Activated CD4-positive, alpha-beta T cell treated with anti-CD3 and anti-CD28 coated beads for 36 hours (primary cell): ENCODE results near the gene MTUS2. TPM values are rescaled to one million over a fixed set of nuclear protein-coding genes. Genes with fewer than 3 reads are reported as not detected.
"Not testable (repeated sequence)": the region's sequence is repeated elsewhere in the genome, so short reads cannot be mapped to it uniquely, and the experiment has no call there.

ENCODE experiments used
- ATAC-seq: fragments of 200-7000 bp; cut with Tn5 transposase; one replicate; pipeline ENCODE4 v1.10.0; 2021; ENCODE audit warnings: mild to moderate bottlenecking, moderate library complexity
- CTCF ChIA-PET: fragments of 350-600 bp; sonication (Branson Sonifier 250); formaldehyde crosslinking; loops from one replicate; lab custom pipeline; 2021; ENCODE audit warnings: antibody characterized with exemption; lab: Charles Lee
- POLR2A ChIA-PET: fragments of 350-600 bp; sonication (Branson Sonifier 250); formaldehyde crosslinking; loops from one replicate; lab custom pipeline; 2021; ENCODE audit warnings: antibody characterized with exemption, inconsistent platforms; lab: Charles Lee
- DNase-seq: peaks from one replicate; pipeline ENCODE4 v3.0.0-alpha.2; 2020
- H3K27ac Mint-ChIP-seq: one replicate; pipeline ENCODE4 v1.8.0; 2021; ENCODE audit warnings: mixed read lengths
- H3K27me3 Mint-ChIP-seq: one replicate; pipeline ENCODE4 v1.8.0; 2021; ENCODE audit warnings: mixed read lengths
- H3K36me3 Mint-ChIP-seq: one replicate; pipeline ENCODE4 v1.8.0; 2021; ENCODE audit warnings: low read depth, mixed read lengths
- H3K4me1 Mint-ChIP-seq: one replicate; pipeline ENCODE4 v1.8.0; 2021; ENCODE audit warnings: mixed read lengths
- H3K4me3 Mint-ChIP-seq: one replicate; pipeline ENCODE4 v1.8.0; 2021; ENCODE audit warnings: mild to moderate bottlenecking, moderate library complexity, mixed read lengths
- H3K9me3 Mint-ChIP-seq: one replicate; pipeline ENCODE4 v1.8.0; 2021; ENCODE audit warnings: low read depth, mixed read lengths
- intact Hi-C, 2 experiments: fragments of 100-400 bp; cut with DNase I in 1 of 2; cut with micrococcal nuclease in 1 of 2; formaldehyde crosslinking; loops; one replicate each; pipeline versions ENCODE4 v1.14.2 to v1.15.1; 2022 to 2024; cut with DNase I, micrococcal nuclease
- total RNA-seq, 2 experiments: library from RNA; stranded (reverse); gene quantifications; one replicate each; pipeline ENCODE4 v1.2.3, GENCODE V29; 2021

Gene MTUS2
- total RNA-seq, 2 experiments from 2014 or later, result 0.05 TPM; not detected in 1

- DNase-seq, result no peak
- Mint-ChIP-seq H3K4me1 (no peaks in the 10 kb centered on the region), H3K27me3 (peaks cover 3% of the 10 kb centered on the region), H3K27ac (no peak overlapping the region), H3K9me3 (no peaks in the 10 kb centered on the region), H3K4me3 (no peak overlapping the region), H3K36me3 (no peaks in the 10 kb centered on the region)
- intact Hi-C loops, result no loop called here
- CTCF ChIA-PET, result no interaction called here
- no peak for ATAC-seq
- POLR2A ChIA-PET, result no interaction called here
Observed at GRCh38 chr13:29171244-29171643, 351.1 kb downstream of the MTUS2 start.

DNA sequence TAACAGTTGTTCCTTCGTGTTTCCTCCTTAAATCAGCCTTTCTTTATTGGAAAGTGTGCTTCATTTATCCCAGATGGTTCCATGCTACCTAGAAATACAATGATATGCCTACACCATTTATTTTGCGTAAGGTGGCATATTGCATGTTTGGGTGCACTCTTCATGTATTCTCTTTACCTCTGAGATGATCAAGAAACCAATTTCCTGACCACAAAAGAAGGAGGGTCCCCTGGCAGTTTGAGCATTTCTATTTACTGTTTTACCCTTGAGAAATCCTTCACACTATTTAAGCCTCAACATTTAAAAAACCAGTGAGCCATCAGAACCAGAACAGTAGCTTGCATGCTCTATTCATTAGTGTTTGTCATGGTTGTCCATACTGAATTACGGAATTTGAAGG lies 354.0 kb downstream of the MTUS2 start:
- intact Hi-C loops, result no loop called here
- H3K36me3 Mint-ChIP-seq, result no peaks in the 10 kb centered on the region
- H3K9me3 Mint-ChIP-seq, result no peaks in the 10 kb centered on the region
- CTCF ChIA-PET, result no interaction called here
- H3K27me3 Mint-ChIP-seq, result peaks cover 4% of the 10 kb centered on the region
- H3K27ac Mint-ChIP-seq, result no peak overlapping the region
- no peak overlapping the region for H3K4me3 Mint-ChIP-seq
- ATAC-seq (no peak), DNase-seq (no peak)
- no peaks in the 10 kb centered on the region for H3K4me1 Mint-ChIP-seq
- POLR2A ChIA-PET, result no interaction called here

DNA sequence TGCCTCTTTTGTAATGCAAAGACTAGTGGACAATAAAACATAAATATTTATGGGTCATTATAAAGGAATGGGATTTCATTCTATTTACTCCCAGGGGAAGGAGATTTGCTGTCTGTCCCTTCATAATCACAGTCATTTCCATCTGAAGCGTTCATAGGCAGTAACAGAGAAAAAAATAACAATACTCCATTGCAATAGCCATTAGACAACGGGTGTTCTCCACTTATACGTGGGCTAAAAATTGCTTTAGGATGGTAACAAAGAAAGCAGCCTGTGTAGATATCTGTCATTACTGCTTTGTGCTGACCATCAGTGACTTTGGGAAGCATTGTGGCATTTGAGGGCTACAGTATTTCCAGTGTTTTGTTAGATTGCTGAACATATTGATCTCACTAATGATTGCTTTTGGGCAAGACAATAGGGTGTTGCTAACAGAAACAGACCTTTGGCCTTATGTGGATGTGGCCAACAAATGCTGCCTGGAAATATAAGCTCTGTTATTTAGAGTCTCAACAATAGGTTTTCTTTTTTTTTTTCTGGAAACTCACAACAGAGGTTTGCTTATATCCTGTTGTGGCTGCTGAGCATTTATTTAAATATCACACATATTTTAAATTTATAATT lies 355.2 kb downstream of the MTUS2 start:
- H3K27ac Mint-ChIP-seq, result no peak overlapping the region
- intact Hi-C loops, result no loop called here
- H3K4me1 Mint-ChIP-seq, result no peaks in the 10 kb centered on the region
- no peaks in the 10 kb centered on the region for H3K9me3 Mint-ChIP-seq
- peaks cover 6% of the 10 kb centered on the region for H3K27me3 Mint-ChIP-seq
- no peak overlapping the region for H3K4me3 Mint-ChIP-seq
- no peaks in the 10 kb centered on the region for H3K36me3 Mint-ChIP-seq
- no peak for ATAC-seq
- ChIA-PET CTCF (interaction anchor here (1.2 to 1.3 kb wide), 2 partner anchors 10 to 12 kb away, joined by 3 to 5 read pairs; no protein-coding TSS in a partner anchor), POLR2A (no interaction called here)
- DNase-seq, result no peak

- intact Hi-C loops, result no loop called here
- H3K27me3 Mint-ChIP-seq, result peaks cover 5% of the 10 kb centered on the region
- H3K36me3 Mint-ChIP-seq, result no peaks in the 10 kb centered on the region
- ATAC-seq (no peak), DNase-seq (no peak)
- H3K27ac Mint-ChIP-seq, result no peak overlapping the region
- peaks cover 13% of the 10 kb centered on the region for H3K9me3 Mint-ChIP-seq
- ChIA-PET CTCF (interaction anchor here (0.7 to 1.2 kb wide), 2 partner anchors 13 to 264 kb away, joined by 3 read pairs; no protein-coding TSS in a partner anchor), POLR2A (no interaction called here)
- no peaks in the 10 kb centered on the region for H3K4me1 Mint-ChIP-seq
- H3K4me3 Mint-ChIP-seq, result no peak overlapping the region
Observed at GRCh38 chr13:29180055-29180454, 359.9 kb downstream of the MTUS2 start.

DNA sequence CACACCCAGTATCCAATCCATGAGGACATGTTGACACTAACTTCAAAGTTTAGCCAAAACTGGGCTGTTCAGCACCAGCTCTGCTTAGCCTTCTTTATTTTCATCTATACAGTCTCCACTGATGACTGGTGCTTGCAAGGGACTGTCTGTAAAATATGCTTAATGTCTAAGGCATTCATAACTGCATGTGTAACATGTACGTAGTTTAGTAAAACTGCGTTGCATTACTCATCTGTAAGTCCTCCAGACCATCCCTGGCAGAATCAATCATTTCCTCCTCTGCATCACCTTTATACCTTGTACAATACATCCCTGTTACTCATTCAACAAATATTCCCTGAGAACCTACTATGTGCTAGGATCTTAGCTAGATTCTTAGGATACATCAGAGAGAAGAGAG lies 362.1 kb downstream of the MTUS2 start:
- POLR2A ChIA-PET, result no interaction called here
- CTCF ChIA-PET, result no interaction called here
- H3K4me1 Mint-ChIP-seq, result no peaks in the 10 kb centered on the region

DNA sequence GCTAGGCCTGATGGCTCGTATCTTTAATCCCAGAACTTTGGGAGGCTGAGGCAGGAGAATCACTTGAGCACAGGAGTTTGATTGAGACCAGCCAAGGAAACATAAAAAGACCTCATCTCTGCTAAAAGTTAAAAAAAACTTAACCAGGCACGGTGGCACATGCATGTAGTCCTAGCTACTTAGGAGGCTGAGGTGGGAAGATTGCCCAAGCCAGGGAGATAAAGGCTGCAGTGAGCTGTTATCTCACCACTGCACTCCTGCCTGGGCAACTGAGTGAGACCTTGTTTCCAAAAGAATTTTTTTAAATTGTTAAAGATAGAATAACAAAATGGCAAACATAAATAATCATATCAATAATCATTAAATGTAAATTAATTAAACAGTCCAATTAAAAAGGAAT lies 365.8 kb downstream of the MTUS2 start:
- Mint-ChIP-seq H3K4me1 (no peaks in the 10 kb centered on the region), H3K36me3 (no peaks in the 10 kb centered on the region), H3K27me3 (peaks cover 2% of the 10 kb centered on the region), H3K9me3 (peaks cover 19% of the 10 kb centered on the region), H3K27ac (no peak overlapping the region), H3K4me3 (no peak overlapping the region)
- no peak for DNase-seq
- ChIA-PET CTCF (no interaction called here), POLR2A (no interaction called here)
- intact Hi-C loops, result no loop called here
- no peak for ATAC-seq

More for the DNA sequence above, 362.1 kb downstream of the MTUS2 start:
- Mint-ChIP-seq H3K36me3 (no peaks in the 10 kb centered on the region), H3K27me3 (peaks cover 5% of the 10 kb centered on the region), H3K27ac (no peak overlapping the region), H3K9me3 (peaks cover 19% of the 10 kb centered on the region), H3K4me3 (no peak overlapping the region)
- intact Hi-C loops, result no loop called here
- no peak for ATAC-seq
- DNase-seq, result no peak

DNA sequence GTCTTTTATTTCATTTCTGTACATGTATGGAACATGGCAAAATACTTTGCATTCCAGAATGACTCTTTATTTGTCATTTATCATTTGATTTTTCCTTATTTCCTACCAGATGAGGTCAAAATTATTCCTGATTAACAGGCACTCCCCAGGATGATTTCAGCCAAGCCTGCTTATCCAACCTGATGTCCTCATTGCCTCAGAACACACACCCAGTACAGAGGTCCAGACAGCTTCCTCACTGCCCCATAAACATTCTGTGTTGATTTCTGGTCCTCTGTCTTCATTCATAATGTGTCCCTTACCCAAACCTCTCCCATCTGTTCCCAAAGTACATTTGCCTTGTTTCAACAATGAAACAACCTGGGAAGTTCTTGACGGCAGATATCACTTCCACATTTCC lies 367.4 kb downstream of the MTUS2 start:
- no peaks in the 10 kb centered on the region for H3K27me3 Mint-ChIP-seq
- CTCF ChIA-PET, result interaction anchor here (0.7 to 1.3 kb wide), 3 partner anchors 12 to 458 kb away, joined by 3 to 5 read pairs (median 4); no protein-coding TSS in a partner anchor
- DNase-seq, result no peak
- ATAC-seq, result no peak
- no peak overlapping the region for H3K27ac Mint-ChIP-seq
- POLR2A ChIA-PET, result interaction anchor here (0.5 kb wide), 1 partner anchor 766 kb away, joined by 3 read pairs; no protein-coding TSS in a partner anchor
- peaks cover 19% of the 10 kb centered on the region for H3K9me3 Mint-ChIP-seq
- H3K36me3 Mint-ChIP-seq, result no peaks in the 10 kb centered on the region
- intact Hi-C loops, result no loop called here
- no peak overlapping the region for H3K4me3 Mint-ChIP-seq
- H3K4me1 Mint-ChIP-seq, result no peaks in the 10 kb centered on the region

- H3K27me3 Mint-ChIP-seq, result no peaks in the 10 kb centered on the region
- no peaks in the 10 kb centered on the region for H3K36me3 Mint-ChIP-seq
- H3K4me1 Mint-ChIP-seq, result no peaks in the 10 kb centered on the region
- H3K9me3 Mint-ChIP-seq, result peaks cover 8% of the 10 kb centered on the region
- H3K4me3 Mint-ChIP-seq, result no peak overlapping the region
- DNase-seq, result no peak
- POLR2A ChIA-PET, result no interaction called here
- no peak for ATAC-seq
- intact Hi-C loops, result no loop called here
- CTCF ChIA-PET, result interaction anchor here (0.8 kb wide), 1 partner anchor 9 kb away, joined by 3 read pairs; no protein-coding TSS in a partner anchor
- H3K27ac Mint-ChIP-seq, result no peak overlapping the region
Observed at GRCh38 chr13:29190298-29190697, 370.2 kb downstream of the MTUS2 start.

- Mint-ChIP-seq H3K27ac (no peak overlapping the region), H3K27me3 (no peaks in the 10 kb centered on the region), H3K9me3 (peaks cover 11% of the 10 kb centered on the region), H3K36me3 (no peaks in the 10 kb centered on the region), H3K4me1 (no peaks in the 10 kb centered on the region), H3K4me3 (no peak overlapping the region)
- no peak for ATAC-seq
- intact Hi-C loops, result no loop called here
- CTCF ChIA-PET, result no interaction called here
- no peak for DNase-seq
- POLR2A ChIA-PET, result no interaction called here
Observed at GRCh38 chr13:29193083-29193482, 372.9 kb downstream of the MTUS2 start.

DNA sequence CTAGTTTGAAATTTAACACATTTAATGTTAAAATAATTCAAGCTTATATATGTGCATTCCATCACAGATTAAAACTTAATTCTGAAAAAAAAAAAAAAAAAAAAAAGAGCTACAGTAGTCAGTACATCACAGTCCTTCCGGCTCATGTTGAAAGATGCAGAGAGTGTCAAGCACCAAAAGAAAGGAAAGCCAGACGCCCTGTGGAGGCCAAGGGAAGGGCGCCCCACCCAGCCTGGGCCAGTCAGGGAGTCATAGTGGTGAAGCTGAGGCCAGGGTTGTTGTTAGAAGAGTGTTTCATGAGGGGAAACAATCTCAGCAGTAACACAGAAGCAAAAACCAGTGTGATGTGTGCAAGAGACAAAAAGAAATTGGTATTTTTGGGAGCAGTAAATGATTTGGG lies 375.3 kb downstream of the MTUS2 start:
- Mint-ChIP-seq H3K4me3 (no peak overlapping the region), H3K27me3 (no peaks in the 10 kb centered on the region), H3K36me3 (no peaks in the 10 kb centered on the region), H3K4me1 (no peaks in the 10 kb centered on the region), H3K9me3 (peaks cover 15% of the 10 kb centered on the region), H3K27ac (no peak overlapping the region)
- intact Hi-C loops, result no loop called here
- ChIA-PET POLR2A (no interaction called here), CTCF (no interaction called here)
- DNase-seq (no peak), ATAC-seq (no peak)

DNA sequence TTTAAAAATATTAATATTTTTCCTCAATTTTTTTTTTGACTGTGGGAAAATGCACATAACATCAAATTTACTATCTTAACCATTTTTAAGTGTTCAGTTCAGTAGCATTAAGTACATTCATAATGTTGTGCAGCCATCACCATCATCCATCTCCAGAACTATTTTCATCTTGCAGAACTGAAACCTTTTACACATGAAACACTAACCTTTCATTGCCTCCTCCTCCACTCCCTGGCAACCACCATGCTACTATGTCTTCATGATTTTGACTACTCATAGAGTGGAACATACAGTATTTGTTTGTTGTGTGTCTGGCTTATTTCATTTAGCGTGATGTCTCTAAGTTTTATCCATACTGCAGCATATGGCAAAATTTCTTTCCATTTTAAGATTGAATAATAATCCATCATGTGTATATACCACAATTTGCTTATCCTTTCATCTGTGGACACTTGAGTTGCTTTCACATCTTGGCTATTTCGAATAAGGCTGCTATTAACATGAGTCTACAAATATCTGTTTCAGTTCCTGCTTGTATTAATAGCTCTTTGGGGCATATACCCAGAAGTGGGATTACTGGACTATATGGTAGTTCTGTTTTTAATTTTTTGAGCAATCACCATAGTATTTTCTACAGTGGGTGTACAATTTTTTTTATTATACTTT lies 376.4 kb downstream of the MTUS2 start:
- Mint-ChIP-seq H3K4me3 (no peak overlapping the region), H3K36me3 (no peaks in the 10 kb centered on the region), H3K9me3 (peaks cover 15% of the 10 kb centered on the region), H3K4me1 (no peaks in the 10 kb centered on the region), H3K27ac (no peak overlapping the region), H3K27me3 (no peaks in the 10 kb centered on the region)
- ATAC-seq, result no peak
- DNase-seq, result no peak
- intact Hi-C loops, result no loop called here
- CTCF ChIA-PET, result no interaction called here
- POLR2A ChIA-PET, result no interaction called here

DNA sequence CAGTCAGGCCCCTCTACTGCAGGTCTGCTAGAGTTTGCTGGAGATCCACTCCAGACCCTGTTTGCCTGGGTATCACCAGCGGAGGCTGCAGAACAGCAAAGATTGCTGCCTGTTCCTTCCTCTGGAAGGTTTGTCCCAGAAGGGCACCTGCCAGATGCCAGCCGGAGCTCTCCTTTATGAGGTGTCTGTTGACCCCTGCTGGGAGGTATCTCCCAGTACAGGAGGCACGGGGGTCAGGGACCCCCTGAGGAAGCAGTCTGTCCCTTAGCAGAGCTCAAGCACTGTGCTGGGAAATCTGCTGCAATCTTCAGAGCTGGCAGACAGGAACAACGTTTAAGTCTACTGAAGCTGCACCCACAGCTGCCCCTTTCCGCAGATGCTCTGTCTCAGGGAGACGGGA lies 382.6 kb downstream of the MTUS2 start:
- intact Hi-C loops, CTCF ChIA-PET, H3K27me3 Mint-ChIP-seq, H3K36me3 Mint-ChIP-seq, H3K4me3 Mint-ChIP-seq, H3K9me3 Mint-ChIP-seq, DNase-seq, H3K4me1 Mint-ChIP-seq, POLR2A ChIA-PET, H3K27ac Mint-ChIP-seq, ATAC-seq: not testable (repeated sequence)
